GM12874 (cell line): ENCODE results near the gene KCND3.

Source experiments
- TF ChIP-seq, protein P1 (sequence below): IDR thresholded peaks from 2 replicates; pipeline ENCODE4 v1.5.1; 2011; ENCODE audit warnings: low read depth, mild to moderate bottlenecking, control low read depth, low read length, moderate library complexity; ENCODE audit not compliant: insufficient read depth

The KCND3 gene

DNA sequence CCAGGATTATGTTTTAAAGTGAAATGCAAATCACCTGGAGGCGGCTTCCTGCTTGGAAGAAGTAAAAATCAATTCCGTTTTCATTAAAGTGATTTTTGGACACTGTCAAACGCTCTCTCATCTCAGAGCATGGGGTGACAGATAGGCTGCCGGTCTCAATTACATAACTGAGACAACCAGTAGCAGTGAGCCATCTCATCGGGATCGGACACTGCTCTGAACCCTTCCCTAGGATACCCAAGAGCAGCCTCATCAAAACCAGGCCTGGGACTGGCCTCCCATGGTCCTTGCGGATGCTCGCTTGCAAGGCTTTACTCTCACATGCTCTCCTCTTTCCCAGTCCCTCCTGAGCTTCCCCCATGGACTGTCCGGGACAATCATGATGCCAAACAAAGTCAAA, 12.1 kb downstream of the KCND3 start:
- TF ChIP-seq, protein P1, sequence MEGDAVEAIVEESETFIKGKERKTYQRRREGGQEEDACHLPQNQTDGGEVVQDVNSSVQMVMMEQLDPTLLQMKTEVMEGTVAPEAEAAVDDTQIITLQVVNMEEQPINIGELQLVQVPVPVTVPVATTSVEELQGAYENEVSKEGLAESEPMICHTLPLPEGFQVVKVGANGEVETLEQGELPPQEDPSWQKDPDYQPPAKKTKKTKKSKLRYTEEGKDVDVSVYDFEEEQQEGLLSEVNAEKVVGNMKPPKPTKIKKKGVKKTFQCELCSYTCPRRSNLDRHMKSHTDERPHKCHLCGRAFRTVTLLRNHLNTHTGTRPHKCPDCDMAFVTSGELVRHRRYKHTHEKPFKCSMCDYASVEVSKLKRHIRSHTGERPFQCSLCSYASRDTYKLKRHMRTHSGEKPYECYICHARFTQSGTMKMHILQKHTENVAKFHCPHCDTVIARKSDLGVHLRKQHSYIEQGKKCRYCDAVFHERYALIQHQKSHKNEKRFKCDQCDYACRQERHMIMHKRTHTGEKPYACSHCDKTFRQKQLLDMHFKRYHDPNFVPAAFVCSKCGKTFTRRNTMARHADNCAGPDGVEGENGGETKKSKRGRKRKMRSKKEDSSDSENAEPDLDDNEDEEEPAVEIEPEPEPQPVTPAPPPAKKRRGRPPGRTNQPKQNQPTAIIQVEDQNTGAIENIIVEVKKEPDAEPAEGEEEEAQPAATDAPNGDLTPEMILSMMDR = no peak

DNA sequence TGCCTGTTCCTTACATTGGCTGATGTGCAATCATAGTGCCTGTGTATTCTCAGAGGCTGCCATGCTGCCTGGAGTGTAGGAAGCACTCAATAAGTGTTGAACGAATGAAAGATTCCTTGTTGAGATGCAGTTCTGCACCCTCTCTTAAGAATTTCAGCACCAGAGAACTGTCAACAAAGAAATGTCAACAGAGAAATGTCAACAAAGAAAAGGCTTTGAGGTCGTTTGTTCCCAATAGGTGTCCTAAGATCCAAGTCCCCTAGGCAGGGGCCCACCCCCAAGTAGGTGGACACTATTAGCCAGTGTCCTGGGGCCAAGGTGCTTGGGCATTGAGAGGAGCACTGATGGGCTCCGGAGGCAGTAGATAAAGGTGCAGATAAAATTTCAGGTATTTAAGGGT, 12.6 kb downstream of the KCND3 start:
- TF ChIP-seq, protein P1 = no peak

DNA sequence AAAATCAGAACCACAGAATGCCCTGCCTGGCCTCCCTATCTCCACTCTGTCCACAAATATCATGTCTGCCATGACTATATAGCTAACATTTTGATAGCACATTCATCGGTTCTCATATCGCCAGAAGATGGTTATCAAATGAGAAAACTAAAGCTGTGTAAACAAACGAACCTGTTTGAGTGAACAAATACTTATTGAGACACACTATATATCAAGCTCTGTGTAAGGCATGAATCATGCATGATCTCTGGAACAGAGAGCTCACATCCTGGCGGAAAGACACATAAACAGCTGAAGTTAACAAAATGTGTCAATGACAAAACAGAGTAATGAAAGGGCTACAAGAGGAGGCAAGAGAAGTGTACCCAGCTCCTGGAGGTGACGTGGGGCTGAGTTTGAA, 13.1 kb downstream of the KCND3 start:
- TF ChIP-seq, protein P1 = no peak

DNA sequence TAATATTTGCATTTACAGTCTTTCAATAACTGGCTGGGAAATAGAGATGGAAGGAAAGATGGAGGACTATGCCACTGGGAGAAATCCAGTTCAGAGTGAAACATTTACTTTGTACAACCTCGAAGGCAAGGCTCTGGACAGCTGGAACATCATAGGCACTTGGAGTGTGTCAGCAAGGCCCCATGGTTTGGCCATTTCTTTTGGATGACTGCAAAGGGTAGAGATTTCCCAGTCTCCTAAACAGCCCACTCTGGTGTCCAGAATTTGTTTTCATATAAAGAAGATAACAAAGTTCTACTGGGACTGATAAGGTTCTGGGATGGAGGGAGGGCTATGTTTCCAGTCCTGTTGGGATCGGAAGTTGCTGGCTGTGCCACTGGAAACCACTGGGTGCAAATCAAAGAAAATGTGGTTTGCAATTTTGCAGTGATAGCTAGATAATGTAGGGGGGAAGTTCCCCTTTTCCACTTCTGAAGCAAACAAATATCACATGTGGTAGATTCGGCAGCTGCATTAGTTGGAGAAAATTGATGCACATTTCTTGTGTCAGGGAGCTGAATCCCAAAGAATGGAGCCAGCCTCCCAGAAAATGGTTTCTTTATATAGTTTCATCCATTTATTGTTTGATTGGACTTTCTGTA, 16.2 kb downstream of the KCND3 start:
- TF ChIP-seq, protein P1 = no peak

DNA sequence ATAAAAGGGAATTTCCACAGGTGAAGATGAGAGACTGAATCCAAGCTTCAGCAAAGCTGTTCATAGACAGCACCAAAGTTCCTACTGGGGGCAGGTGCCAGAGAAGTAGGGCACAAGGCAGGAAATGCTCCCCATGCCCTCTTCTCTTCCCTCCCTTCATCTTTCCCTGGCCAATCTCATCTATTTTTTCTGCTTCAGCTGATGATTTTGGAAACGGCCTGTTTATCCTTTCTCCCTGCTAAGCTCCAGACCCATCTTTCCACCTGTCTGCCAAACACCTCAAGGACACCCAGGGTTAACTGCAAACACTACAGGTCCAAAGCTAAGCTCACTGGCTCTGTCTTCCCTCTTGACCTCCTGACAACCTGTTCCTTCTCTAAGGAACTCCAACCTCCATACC, 18.1 kb downstream of the KCND3 start:
- TF ChIP-seq, protein P1 = no peak

DNA sequence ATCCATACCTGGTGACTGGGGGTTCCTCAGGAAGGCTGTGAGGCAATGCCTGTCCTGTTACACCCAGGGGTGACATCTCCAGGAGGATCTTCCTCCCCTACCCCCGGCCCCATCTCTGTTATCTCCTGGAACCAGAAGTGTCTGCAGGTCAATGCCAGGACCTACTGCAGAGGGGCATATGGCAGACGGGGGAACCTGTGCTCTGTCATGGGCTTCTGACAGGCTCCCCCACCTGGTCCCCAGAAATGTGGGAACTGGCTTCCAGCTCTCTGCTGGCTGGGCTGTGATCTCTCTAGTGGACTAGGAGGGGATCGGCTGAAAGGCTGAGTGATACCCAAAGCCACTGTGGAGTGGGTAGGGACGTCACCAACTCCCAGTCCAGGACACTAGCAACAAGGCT, 21.0 kb downstream of the KCND3 start:
- TF ChIP-seq, protein P1 = no peak

DNA sequence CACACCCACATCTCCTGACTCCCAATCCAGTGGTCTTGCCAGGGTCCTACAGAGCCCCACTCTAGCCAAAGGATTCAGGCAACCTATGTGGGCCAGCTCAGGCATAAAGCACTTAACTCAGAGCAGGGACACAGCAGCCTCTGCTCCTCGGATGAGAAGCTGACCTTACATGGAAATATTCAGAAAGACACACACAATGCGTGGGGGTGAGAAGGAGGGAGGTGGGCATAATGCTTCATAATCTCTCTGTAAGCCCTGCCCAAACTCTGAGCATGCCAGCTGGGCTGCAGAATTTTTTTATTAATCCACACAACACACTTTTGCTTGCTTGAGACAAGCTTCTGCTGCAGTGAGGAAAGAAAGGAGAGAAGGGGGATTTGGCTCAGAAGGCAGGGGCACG, 21.6 kb downstream of the KCND3 start:
- TF ChIP-seq, protein P1 = no peak
